ENCODE results near the gene RECQL5.

- no peak for TF ChIP-seq BRCA1 (IDR thresholded peaks at IDR 0.05; ENCODE audit: low read depth, low read length)
- TF ChIP-seq GABPA (IDR thresholded peaks at IDR 0.05; ENCODE audit: borderline replicate concordance, insufficient read depth, low read length): no peak
- no peak for TF ChIP-seq RFX5 (IDR thresholded peaks at IDR 0.05; ENCODE audit: borderline replicate concordance, low read depth, low read length)
- TF ChIP-seq CTCF (IDR thresholded peaks at IDR 0.05; ENCODE audit: control extremely low read depth in 1 of 3, insufficient read depth in 1 of 3, low read depth in 1 of 3, low read length in 3 of 3): no peak
- no peak for TF ChIP-seq ATF2 (IDR thresholded peaks at IDR 0.05; ENCODE audit: low read length)
- TF ChIP-seq USF2 (IDR thresholded peaks at IDR 0.05; ENCODE audit: low read length): no peak
- no peak for TF ChIP-seq SUZ12 (IDR thresholded peaks at IDR 0.05; ENCODE audit: low read length)
- TF ChIP-seq POLR2A (IDR thresholded peaks at IDR 0.05; ENCODE audit: control extremely low read depth in 1 of 2, low read depth in 2 of 2, low read length in 2 of 2): no peak
- no peak for TF ChIP-seq RBBP5 (IDR thresholded peaks at IDR 0.05; ENCODE audit: borderline replicate concordance, low read depth, low read length)
- TF ChIP-seq JUND (IDR thresholded peaks at IDR 0.05; ENCODE audit: low read length): no peak
- TF ChIP-seq SIX5 (IDR thresholded peaks at IDR 0.05; ENCODE audit: low read depth, low read length): no peak
- TF ChIP-seq CREB1 (IDR thresholded peaks at IDR 0.05): no peak
- TF ChIP-seq E2F6 (IDR thresholded peaks at IDR 0.05): no peak
Observed at GRCh38 chr17:75685499-75685898, 18.5 kb upstream of the RECQL5 start.

Data from H1 (cell line).